Measurements from ENCODE around the gene LST1.
"Not testable (repeated sequence)": the region's sequence is repeated elsewhere in the genome, so short reads cannot be mapped to it uniquely, and the experiment has no call there.

The LST1 gene

DNA sequence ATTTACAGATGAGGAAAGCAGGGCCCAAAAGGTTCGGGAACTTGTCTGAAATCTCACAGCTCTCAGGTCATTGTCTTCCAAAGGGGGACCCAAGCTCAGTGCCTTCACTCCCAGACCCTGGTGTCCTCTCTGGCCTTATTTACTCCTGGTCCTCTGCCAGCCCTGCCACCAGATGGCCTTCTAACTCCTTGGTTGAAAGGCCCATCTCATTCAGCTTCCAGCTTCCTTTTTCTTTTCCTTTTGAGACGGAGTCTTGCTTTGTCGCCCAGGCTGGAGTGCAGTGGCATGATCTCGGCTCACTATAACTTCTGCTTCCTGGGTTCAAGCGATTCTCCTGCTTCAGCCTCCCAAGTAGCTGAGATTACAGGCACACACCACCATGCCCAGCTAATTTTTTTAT is 34.7 kb upstream of the LST1 start:
- H3K9me3 ChIP-seq (ENCODE audit: insufficient read depth, low read length); H3K4me3 ChIP-seq (ENCODE audit: insufficient read depth, low read length, poor library complexity, severe bottlenecking); H3K9ac ChIP-seq (ENCODE audit: low read length); H4K20me1 ChIP-seq (ENCODE audit: low read depth, low read length); H3K9me2 ChIP-seq (replicated peaks; ENCODE audit: insufficient read depth, low read length); H2AFZ ChIP-seq (ENCODE audit: low read depth, low read length, severe bottlenecking); H3K36me3 ChIP-seq (ENCODE audit: low read length); H3K27me3 ChIP-seq (ENCODE audit: low read length): not testable (repeated sequence)
- peak overlapping the region; percentile 29; the same call in 1 of the 2 replicates for H3K27ac ChIP-seq (ENCODE audit: low read depth, low read length)
- peaks cover 21% of the 10 kb centered on the region for H3K79me2 ChIP-seq (ENCODE audit: insufficient read depth, low read length)
- peaks cover 64% of the 10 kb centered on the region for H3F3A ChIP-seq (ENCODE audit: insufficient read depth)
- TF ChIP-seq, protein P1, sequence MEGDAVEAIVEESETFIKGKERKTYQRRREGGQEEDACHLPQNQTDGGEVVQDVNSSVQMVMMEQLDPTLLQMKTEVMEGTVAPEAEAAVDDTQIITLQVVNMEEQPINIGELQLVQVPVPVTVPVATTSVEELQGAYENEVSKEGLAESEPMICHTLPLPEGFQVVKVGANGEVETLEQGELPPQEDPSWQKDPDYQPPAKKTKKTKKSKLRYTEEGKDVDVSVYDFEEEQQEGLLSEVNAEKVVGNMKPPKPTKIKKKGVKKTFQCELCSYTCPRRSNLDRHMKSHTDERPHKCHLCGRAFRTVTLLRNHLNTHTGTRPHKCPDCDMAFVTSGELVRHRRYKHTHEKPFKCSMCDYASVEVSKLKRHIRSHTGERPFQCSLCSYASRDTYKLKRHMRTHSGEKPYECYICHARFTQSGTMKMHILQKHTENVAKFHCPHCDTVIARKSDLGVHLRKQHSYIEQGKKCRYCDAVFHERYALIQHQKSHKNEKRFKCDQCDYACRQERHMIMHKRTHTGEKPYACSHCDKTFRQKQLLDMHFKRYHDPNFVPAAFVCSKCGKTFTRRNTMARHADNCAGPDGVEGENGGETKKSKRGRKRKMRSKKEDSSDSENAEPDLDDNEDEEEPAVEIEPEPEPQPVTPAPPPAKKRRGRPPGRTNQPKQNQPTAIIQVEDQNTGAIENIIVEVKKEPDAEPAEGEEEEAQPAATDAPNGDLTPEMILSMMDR (IDR thresholded peaks at IDR 0.05; ENCODE audit: insufficient read depth, low read length, poor library complexity, severe bottlenecking) = peak; percentile 93
- H3K4me2 ChIP-seq (ENCODE audit: low read depth, low read length, poor library complexity, severe bottlenecking) = peak overlapping the region; percentile 26

DNA sequence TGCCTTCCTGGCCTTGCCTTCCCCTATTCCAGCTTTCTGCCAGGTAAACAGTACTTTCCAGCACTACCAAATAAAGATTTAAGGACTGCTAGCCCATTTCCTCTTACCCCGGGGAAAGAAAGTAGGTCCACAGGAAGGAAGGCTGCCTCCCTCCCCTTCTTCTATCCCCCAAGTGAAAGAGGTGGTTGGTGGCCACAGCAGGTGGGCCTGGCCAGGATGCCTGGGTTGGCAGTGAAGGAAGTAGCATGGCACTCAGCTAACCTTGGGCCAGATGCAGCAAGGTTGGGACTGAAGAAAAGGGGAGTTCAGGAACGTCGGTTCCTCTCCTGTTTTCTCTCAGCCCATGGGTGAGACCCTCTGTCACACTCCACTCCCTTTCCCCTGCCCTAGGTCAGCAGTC is 29.8 kb upstream of the LST1 start:
- Histone ChIP-seq H3K4me3 (ENCODE audit: insufficient read depth, low read length, poor library complexity, severe bottlenecking) (no peak overlapping the region), H3K9me3 (ENCODE audit: insufficient read depth, low read length) (no peaks in the 10 kb centered on the region), H3F3A (ENCODE audit: insufficient read depth) (peaks cover 64% of the 10 kb centered on the region), H4K20me1 (ENCODE audit: low read depth, low read length) (no peaks in the 10 kb centered on the region), H2AFZ (ENCODE audit: low read depth, low read length, severe bottlenecking) (no peak overlapping the region), H3K36me3 (ENCODE audit: low read length) (no peaks in the 10 kb centered on the region), H3K9ac (ENCODE audit: low read length) (peak overlapping the region; percentile 8; the same call in 1 of the 2 replicates), H3K27ac (ENCODE audit: low read depth, low read length) (peak overlapping the region; percentile 72), H3K4me2 (ENCODE audit: low read depth, low read length, poor library complexity, severe bottlenecking) (peak overlapping the region; percentile 33), H3K27me3 (ENCODE audit: low read length) (no peaks in the 10 kb centered on the region), H3K9me2 (replicated peaks; ENCODE audit: insufficient read depth, low read length) (no peaks in the 10 kb centered on the region), H3K79me2 (ENCODE audit: insufficient read depth, low read length) (peaks cover 17% of the 10 kb centered on the region; the same call in 1 of the 2 replicates)
- TF ChIP-seq, protein P1 (IDR thresholded peaks at IDR 0.05; ENCODE audit: insufficient read depth, low read length, poor library complexity, severe bottlenecking) = no peak
- no peak for TF ChIP-seq EZH2phosphoT487 (conservative IDR thresholded peaks at IDR 0.05; ENCODE audit: low read length)

DNA sequence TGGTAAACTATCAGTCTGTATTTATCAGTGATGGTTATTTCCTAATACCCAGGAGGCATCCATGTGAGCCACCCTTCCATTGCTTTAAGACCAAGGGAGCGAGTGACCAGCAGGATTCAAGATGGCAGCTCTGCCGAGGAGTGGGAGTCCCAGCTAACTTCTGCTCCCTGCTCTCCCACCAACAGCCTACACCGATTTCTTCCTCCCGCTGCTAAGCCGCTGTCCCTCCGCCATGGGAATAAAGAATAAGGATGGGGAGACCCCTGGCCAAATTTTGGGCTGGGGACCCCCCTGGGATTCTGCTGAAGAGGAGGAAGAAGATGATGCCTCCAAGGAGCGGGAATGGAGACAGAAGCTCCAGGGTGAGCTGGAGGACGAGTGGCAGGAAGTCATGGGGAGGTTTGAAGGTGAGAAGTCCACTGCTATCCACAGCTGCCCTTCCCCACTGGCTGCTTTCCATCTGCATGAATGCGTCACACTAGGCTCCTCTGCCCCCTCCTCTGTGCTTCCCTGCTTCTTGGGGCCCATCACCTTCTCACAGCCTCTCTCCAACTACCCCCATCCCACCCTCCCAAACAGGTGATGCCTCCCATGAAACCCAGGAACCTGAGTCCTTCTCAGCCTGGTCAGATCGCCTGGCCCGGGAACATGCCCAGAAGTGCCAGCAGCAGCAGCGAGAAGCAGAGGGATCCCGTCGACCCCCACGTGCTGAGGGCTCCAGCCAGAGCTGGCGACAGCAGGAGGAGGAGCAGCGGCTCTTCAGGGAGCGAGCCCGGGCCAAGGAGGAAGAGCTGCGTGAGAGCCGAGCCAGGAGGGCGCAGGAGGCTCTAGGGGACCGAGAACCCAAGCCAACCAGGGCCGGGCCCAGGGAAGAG is 28.4 kb upstream of the LST1 start:
- TF ChIP-seq, protein P1 (IDR thresholded peaks at IDR 0.05; ENCODE audit: insufficient read depth, low read length, poor library complexity, severe bottlenecking) = no peak
- TF ChIP-seq EZH2phosphoT487 (conservative IDR thresholded peaks at IDR 0.05; ENCODE audit: low read length) = no peak
- H3K9ac ChIP-seq (ENCODE audit: low read length) = peak overlapping the region; percentile 69

More for the DNA sequence above, 28.4 kb upstream of the LST1 start:
- Histone ChIP-seq H3K4me2 (ENCODE audit: low read depth, low read length, poor library complexity, severe bottlenecking) (peak overlapping the region; percentile 77), H3K27ac (ENCODE audit: low read depth, low read length) (peak overlapping the region; percentile 94), H3K4me3 (ENCODE audit: insufficient read depth, low read length, poor library complexity, severe bottlenecking) (no peak overlapping the region), H3K9me3 (ENCODE audit: insufficient read depth, low read length) (no peaks in the 10 kb centered on the region), H2AFZ (ENCODE audit: low read depth, low read length, severe bottlenecking) (no peak overlapping the region), H3K9me2 (replicated peaks; ENCODE audit: insufficient read depth, low read length) (no peaks in the 10 kb centered on the region), H4K20me1 (ENCODE audit: low read depth, low read length) (no peaks in the 10 kb centered on the region), H3K27me3 (ENCODE audit: low read length) (no peaks in the 10 kb centered on the region), H3F3A (ENCODE audit: insufficient read depth) (peaks cover 77% of the 10 kb centered on the region), H3K36me3 (ENCODE audit: low read length) (no peaks in the 10 kb centered on the region), H3K79me2 (ENCODE audit: insufficient read depth, low read length) (peaks cover 17% of the 10 kb centered on the region; the same call in 1 of the 2 replicates)
